WTC11 (cell line): ENCODE data around the gene ZBTB7B. TPM values are rescaled to one million over a fixed set of nuclear protein-coding genes. Genes with fewer than 3 reads are reported as not detected.
A peak's percentile ranks its signal among the peaks of the same experiment; 100 is the strongest.

Experiments used
- ATAC-seq: fragments of 200-7000 bp; cut with Tn5 transposase; 2 replicates; pipeline ENCODE4 v1.10.0; 2021; ENCODE audit warnings: mild to moderate bottlenecking, moderate library complexity
- CTCF ChIA-PET: fragments of 300-600 bp; sonication (Branson Sonifier 250); formaldehyde crosslinking; loops from one replicate; lab custom pipeline; 2021; ENCODE audit warnings: antibody characterized with exemption; lab: Charles Lee
- POLR2A ChIA-PET: fragments of 350-600 bp; sonication (Branson Sonifier 250); formaldehyde crosslinking; loops from one replicate; lab custom pipeline; 2021; ENCODE audit warnings: antibody characterized with exemption; lab: Charles Lee
- DNase-seq: peaks from one replicate; pipeline ENCODE4 v3.0.0; 2021; ENCODE audit warnings: low spot score
- H3K27ac Mint-ChIP-seq: 2 replicates; pipeline ENCODE4 v1.8.0; 2021; ENCODE audit warnings: mixed read lengths
- H3K27me3 Mint-ChIP-seq: 2 replicates; pipeline ENCODE4 v1.8.0; 2021; ENCODE audit warnings: low read depth, mild to moderate bottlenecking, moderate library complexity, mixed read lengths
- H3K36me3 Mint-ChIP-seq: 2 replicates; pipeline ENCODE4 v1.8.0; 2021; ENCODE audit warnings: mixed read lengths
- H3K4me1 Mint-ChIP-seq: 2 replicates; pipeline ENCODE4 v1.8.0; 2022; ENCODE audit warnings: mixed read lengths
- H3K4me3 Mint-ChIP-seq: 2 replicates; pipeline ENCODE4 v1.8.0; 2021; ENCODE audit warnings: mild to moderate bottlenecking, moderate library complexity, mixed read lengths
- H3K9me3 Mint-ChIP-seq: 2 replicates; pipeline ENCODE4 v1.8.0; 2021; ENCODE audit warnings: mixed read lengths
- CREM ChIP-seq: sonication (generic); formaldehyde crosslinking; IDR thresholded peaks from 2 replicates; pipeline ENCODE4 v1.8.1; 2022; ENCODE audit warnings: mild to moderate bottlenecking, missing genetic modification reagents, moderate library complexity
- ERG ChIP-seq: fragments of 250-450 bp; sonication (Bioruptor Pico); IDR thresholded peaks from 2 replicates; pipeline ENCODE4 v1.8.0; 2021; ENCODE audit warnings: mild to moderate bottlenecking
- FOXJ3 ChIP-seq: sonication (generic); formaldehyde crosslinking; IDR thresholded peaks from 2 replicates; pipeline ENCODE4 v1.9.0; 2021; ENCODE audit warnings: missing genetic modification reagents, mild to moderate bottlenecking, borderline replicate concordance
- JUN ChIP-seq: sonication (generic); formaldehyde crosslinking; IDR thresholded peaks from 2 replicates; pipeline ENCODE4 v1.8.0; 2023; ENCODE audit warnings: mild to moderate bottlenecking, missing genetic modification reagents
- KAT7 ChIP-seq: sonication (generic); formaldehyde crosslinking; IDR thresholded peaks from 2 replicates; pipeline ENCODE4 v1.8.1; 2023; ENCODE audit warnings: missing genetic modification reagents, mild to moderate bottlenecking, borderline replicate concordance
- MLX ChIP-seq: sonication (generic); formaldehyde crosslinking; IDR thresholded peaks from 2 replicates; pipeline ENCODE4 v1.8.1; 2023; ENCODE audit warnings: mild to moderate bottlenecking, missing genetic modification reagents, moderate library complexity
- NFE2L1 ChIP-seq: sonication (generic); formaldehyde crosslinking; IDR thresholded peaks from 2 replicates; pipeline ENCODE4 v1.8.1; 2023; ENCODE audit warnings: missing genetic modification reagents
- NR2C2 ChIP-seq: sonication (generic); formaldehyde crosslinking; IDR thresholded peaks from 2 replicates; pipeline ENCODE4 v1.8.0; 2022; ENCODE audit warnings: mild to moderate bottlenecking, missing genetic modification reagents
- SMAD4 ChIP-seq: sonication (generic); formaldehyde crosslinking; IDR thresholded peaks from 2 replicates; pipeline ENCODE4 v1.8.0; 2022; ENCODE audit warnings: mild to moderate bottlenecking, missing genetic modification reagents
- USF2 ChIP-seq: sonication (generic); formaldehyde crosslinking; IDR thresholded peaks from 2 replicates; pipeline ENCODE4 v1.8.1; 2023; ENCODE audit warnings: mild to moderate bottlenecking, missing genetic modification reagents, moderate library complexity
- ZNF281 ChIP-seq: sonication (generic); formaldehyde crosslinking; IDR thresholded peaks from 2 replicates; pipeline ENCODE4 v1.8.0; 2023; ENCODE audit warnings: mild to moderate bottlenecking, missing genetic modification reagents
- ZNF317 ChIP-seq: sonication (generic); formaldehyde crosslinking; IDR thresholded peaks from 2 replicates; pipeline ENCODE4 v1.8.1; 2023; ENCODE audit warnings: low read depth, mild to moderate bottlenecking, moderate library complexity, missing genetic modification reagents, borderline replicate concordance
- ZNF416 ChIP-seq: fragments of 250-450 bp; sonication (Bioruptor Pico); IDR thresholded peaks from 2 replicates; pipeline ENCODE4 v1.9.0; 2021; ENCODE audit warnings: mild to moderate bottlenecking, inconsistent platforms
- ZNF512 ChIP-seq: sonication (generic); formaldehyde crosslinking; IDR thresholded peaks from 2 replicates; pipeline ENCODE4 v1.8.1; 2022; ENCODE audit warnings: missing genetic modification reagents, borderline replicate concordance
- ZNF532 ChIP-seq: fragments of 250-450 bp; sonication (Bioruptor Pico); IDR thresholded peaks from 2 replicates; pipeline ENCODE4 v1.9.0; 2021; ENCODE audit warnings: mild to moderate bottlenecking, borderline replicate concordance
- ZNF671 ChIP-seq: fragments of 250-450 bp; sonication (Bioruptor Pico); IDR thresholded peaks from 2 replicates; pipeline ENCODE4 v1.8.0; 2021; ENCODE audit warnings: mild to moderate bottlenecking
- total RNA-seq: library from RNA; stranded (reverse); gene quantifications from 3 replicates; pipeline ENCODE4 v1.2.3, GENCODE V29; 2021
- TF ChIP-seq, protein P1 (sequence below): sonication (generic); formaldehyde crosslinking; IDR thresholded peaks from 2 replicates; pipeline ENCODE4 v1.8.1; 2023; ENCODE audit warnings: mild to moderate bottlenecking, missing genetic modification reagents, borderline replicate concordance

Gene ZBTB7B
- total RNA-seq, 1 experiment from 2014 or later, result 29.8 TPM

- no peak for TF ChIP-seq USF2
- TF ChIP-seq, all 79 proteins: peak for 0
These were observed 43.2 kb upstream of the ZBTB7B start (continued) for GRCh38 chr1:154959426-154959780.

GRCh38 chr1:154960446-154961136, 42.0 kb upstream of the ZBTB7B start:
- POLR2A ChIA-PET, result interaction anchor here (1.7 to 3.2 kb wide), 5 partner anchors 10 to 39 kb away, joined by 6 to 26 read pairs (median 10); partner anchors contain the start of genes FLAD1 and SHC1
- H3K36me3 Mint-ChIP-seq, result peaks cover 34% of the 10 kb centered on the region
- ATAC-seq, result no peak

More at GRCh38 chr1:154960446-154961136, 42.0 kb upstream of the ZBTB7B start:
- Mint-ChIP-seq H3K4me3 (peak overlapping the region; percentile 93), H3K27ac (peak overlapping the region; percentile 84; the same call in 1 of the 2 replicates), H3K9me3 (no peaks in the 10 kb centered on the region), H3K4me1 (peaks cover 43% of the 10 kb centered on the region), H3K27me3 (no peaks in the 10 kb centered on the region)
- TF ChIP-seq SMAD4, result no peak
- TF ChIP-seq ZNF532 (CRISPR knock-in tag), result no peak
- no peak for TF ChIP-seq JUN (CRISPR knock-in tag)
- no peak for TF ChIP-seq ZNF671
- TF ChIP-seq ZNF281, result no peak
- no peak for TF ChIP-seq NFE2L1 (CRISPR knock-in tag)
- no peak for TF ChIP-seq ERG (CRISPR knock-in tag)
- TF ChIP-seq NR2C2 (CRISPR knock-in tag), result no peak
- TF ChIP-seq CREM, result no peak
- TF ChIP-seq MLX, result no peak
- TF ChIP-seq, protein P1, sequence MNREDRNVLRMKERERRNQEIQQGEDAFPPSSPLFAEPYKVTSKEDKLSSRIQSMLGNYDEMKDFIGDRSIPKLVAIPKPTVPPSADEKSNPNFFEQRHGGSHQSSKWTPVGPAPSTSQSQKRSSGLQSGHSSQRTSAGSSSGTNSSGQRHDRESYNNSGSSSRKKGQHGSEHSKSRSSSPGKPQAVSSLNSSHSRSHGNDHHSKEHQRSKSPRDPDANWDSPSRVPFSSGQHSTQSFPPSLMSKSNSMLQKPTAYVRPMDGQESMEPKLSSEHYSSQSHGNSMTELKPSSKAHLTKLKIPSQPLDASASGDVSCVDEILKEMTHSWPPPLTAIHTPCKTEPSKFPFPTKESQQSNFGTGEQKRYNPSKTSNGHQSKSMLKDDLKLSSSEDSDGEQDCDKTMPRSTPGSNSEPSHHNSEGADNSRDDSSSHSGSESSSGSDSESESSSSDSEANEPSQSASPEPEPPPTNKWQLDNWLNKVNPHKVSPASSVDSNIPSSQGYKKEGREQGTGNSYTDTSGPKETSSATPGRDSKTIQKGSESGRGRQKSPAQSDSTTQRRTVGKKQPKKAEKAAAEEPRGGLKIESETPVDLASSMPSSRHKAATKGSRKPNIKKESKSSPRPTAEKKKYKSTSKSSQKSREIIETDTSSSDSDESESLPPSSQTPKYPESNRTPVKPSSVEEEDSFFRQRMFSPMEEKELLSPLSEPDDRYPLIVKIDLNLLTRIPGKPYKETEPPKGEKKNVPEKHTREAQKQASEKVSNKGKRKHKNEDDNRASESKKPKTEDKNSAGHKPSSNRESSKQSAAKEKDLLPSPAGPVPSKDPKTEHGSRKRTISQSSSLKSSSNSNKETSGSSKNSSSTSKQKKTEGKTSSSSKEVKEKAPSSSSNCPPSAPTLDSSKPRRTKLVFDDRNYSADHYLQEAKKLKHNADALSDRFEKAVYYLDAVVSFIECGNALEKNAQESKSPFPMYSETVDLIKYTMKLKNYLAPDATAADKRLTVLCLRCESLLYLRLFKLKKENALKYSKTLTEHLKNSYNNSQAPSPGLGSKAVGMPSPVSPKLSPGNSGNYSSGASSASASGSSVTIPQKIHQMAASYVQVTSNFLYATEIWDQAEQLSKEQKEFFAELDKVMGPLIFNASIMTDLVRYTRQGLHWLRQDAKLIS, result no peak
- TF ChIP-seq KAT7 (CRISPR knock-in tag), result no peak
- no peak for TF ChIP-seq ZNF317
- TF ChIP-seq FOXJ3 (CRISPR knock-in tag), result no peak
- TF ChIP-seq ZNF512 (CRISPR knock-in tag), result no peak
- TF ChIP-seq ZNF416 (CRISPR knock-in tag), result no peak
- DNase-seq, result no peak
- CTCF ChIA-PET, result interaction anchor here (0.7 to 4.1 kb wide), 11 partner anchors 11 to 212 kb away, joined by 3 to 33 read pairs (median 7); partner anchors contain the start of genes FLAD1, KRTCAP2, LENEP and SHC1
